ENCODE data around the gene SCARF2. TPM values are rescaled to one million over a fixed set of nuclear protein-coding genes. Genes with fewer than 3 reads are reported as not detected.

SCARF2 gene
- total and polyA plus RNA-seq, 4 donors = 0.15 to 2.0 (median 1.7) TPM

DNA sequence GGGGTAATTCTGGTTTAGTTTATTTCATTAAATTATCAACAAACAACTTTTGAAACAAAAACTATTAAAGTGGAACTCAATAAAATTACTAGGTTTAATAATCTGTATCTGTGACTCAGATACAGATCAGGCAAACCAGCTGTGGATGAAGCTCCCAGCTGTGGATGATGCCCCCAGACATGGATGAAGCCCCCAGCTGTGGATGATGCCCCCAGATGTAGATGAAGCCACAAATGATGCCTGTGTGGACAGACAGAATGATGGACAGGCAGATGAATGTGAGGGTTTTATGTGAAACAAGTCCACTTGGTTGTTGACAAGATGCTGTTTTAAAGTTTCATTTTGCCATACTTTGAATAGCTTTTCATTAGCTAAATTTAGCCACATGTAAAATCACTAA, 49.4 kb downstream of the SCARF2 start (continued):
- TF ChIP-seq FOXA1 (IDR thresholded peaks at IDR 0.05) (no peak), YY1 (IDR thresholded peaks at IDR 0.05) (no peak)

DNA sequence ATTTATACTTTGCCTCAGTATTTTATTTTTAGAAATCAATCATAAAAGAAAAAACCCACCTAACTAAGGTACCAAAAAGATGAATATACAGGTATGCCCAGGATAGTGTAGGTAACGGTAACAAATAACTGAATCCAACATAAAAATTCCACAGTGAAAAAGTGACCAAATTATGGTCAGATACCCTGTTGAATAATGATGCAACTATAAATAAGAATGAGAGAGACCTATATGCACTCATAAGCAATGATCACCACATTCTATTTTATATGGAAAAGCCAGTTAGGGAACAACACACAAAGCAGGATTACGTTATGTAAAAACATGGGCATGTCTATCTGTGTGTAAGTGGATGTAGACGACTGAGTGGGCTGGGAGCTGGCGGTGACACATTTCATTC, 50.7 kb downstream of the SCARF2 start:
- no peak for TF ChIP-seq EGR1 (IDR thresholded peaks at IDR 0.05; ENCODE audit: low read depth in 2 of 2)
- TF ChIP-seq, protein P1, sequence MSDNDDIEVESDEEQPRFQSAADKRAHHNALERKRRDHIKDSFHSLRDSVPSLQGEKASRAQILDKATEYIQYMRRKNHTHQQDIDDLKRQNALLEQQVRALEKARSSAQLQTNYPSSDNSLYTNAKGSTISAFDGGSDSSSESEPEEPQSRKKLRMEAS (IDR thresholded peaks at IDR 0.05) = no peak
- TF ChIP-seq SP1 (IDR thresholded peaks at IDR 0.05) = no peak
- TF ChIP-seq RXRA (IDR thresholded peaks at IDR 0.05) = no peak
- TF ChIP-seq FOXA2 (IDR thresholded peaks at IDR 0.05) = no peak
- TF ChIP-seq GABPA (IDR thresholded peaks at IDR 0.05 in 1 of 2, conservative IDR thresholded peaks at IDR 0.05 in 1 of 2) = no peak
- TF ChIP-seq TAF1 (conservative IDR thresholded peaks at IDR 0.05) = no peak
- no peak for TF ChIP-seq HNF4G (IDR thresholded peaks at IDR 0.05)
- TF ChIP-seq, protein P2, sequence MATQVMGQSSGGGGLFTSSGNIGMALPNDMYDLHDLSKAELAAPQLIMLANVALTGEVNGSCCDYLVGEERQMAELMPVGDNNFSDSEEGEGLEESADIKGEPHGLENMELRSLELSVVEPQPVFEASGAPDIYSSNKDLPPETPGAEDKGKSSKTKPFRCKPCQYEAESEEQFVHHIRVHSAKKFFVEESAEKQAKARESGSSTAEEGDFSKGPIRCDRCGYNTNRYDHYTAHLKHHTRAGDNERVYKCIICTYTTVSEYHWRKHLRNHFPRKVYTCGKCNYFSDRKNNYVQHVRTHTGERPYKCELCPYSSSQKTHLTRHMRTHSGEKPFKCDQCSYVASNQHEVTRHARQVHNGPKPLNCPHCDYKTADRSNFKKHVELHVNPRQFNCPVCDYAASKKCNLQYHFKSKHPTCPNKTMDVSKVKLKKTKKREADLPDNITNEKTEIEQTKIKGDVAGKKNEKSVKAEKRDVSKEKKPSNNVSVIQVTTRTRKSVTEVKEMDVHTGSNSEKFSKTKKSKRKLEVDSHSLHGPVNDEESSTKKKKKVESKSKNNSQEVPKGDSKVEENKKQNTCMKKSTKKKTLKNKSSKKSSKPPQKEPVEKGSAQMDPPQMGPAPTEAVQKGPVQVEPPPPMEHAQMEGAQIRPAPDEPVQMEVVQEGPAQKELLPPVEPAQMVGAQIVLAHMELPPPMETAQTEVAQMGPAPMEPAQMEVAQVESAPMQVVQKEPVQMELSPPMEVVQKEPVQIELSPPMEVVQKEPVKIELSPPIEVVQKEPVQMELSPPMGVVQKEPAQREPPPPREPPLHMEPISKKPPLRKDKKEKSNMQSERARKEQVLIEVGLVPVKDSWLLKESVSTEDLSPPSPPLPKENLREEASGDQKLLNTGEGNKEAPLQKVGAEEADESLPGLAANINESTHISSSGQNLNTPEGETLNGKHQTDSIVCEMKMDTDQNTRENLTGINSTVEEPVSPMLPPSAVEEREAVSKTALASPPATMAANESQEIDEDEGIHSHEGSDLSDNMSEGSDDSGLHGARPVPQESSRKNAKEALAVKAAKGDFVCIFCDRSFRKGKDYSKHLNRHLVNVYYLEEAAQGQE (IDR thresholded peaks at IDR 0.05) = no peak
- TF ChIP-seq, protein P3, sequence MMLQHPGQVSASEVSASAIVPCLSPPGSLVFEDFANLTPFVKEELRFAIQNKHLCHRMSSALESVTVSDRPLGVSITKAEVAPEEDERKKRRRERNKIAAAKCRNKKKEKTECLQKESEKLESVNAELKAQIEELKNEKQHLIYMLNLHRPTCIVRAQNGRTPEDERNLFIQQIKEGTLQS (IDR thresholded peaks at IDR 0.05) = no peak
- DNase-seq (ENCODE audit: low spot score) = no peak
- Histone ChIP-seq H3K4me3 (ENCODE audit: low read depth in 1 of 3, low read length in 3 of 3) (no peak overlapping the region), H3K4me1 (ENCODE audit: control insufficient read depth in 4 of 4, insufficient read depth in 4 of 4, low read length in 3 of 4) (no peaks in the 10 kb centered on the region), H3K27me3 (ENCODE audit: control insufficient read depth in 4 of 4, insufficient read depth in 4 of 4, low read length in 3 of 4) (peaks cover 0 to 2% (median 0%) of the 10 kb centered on the region in 4 donors), H3K9me3 (ENCODE audit: control insufficient read depth in 4 of 4, low read length in 3 of 4) (no peaks in the 10 kb centered on the region), H3K27ac (ENCODE audit: low read depth in 1 of 2, low read length in 2 of 2) (no peak overlapping the region), H3K36me3 (ENCODE audit: control insufficient read depth in 4 of 4, insufficient read depth in 3 of 4, low read depth in 1 of 4, low read length in 3 of 4) (no peaks in the 10 kb centered on the region), H3K9ac (ENCODE audit: low read depth in 1 of 2, low read length in 2 of 2) (no peak overlapping the region)
- 91% methylated on average over 4 of the region's 4 CpGs for WGBS

DNA sequence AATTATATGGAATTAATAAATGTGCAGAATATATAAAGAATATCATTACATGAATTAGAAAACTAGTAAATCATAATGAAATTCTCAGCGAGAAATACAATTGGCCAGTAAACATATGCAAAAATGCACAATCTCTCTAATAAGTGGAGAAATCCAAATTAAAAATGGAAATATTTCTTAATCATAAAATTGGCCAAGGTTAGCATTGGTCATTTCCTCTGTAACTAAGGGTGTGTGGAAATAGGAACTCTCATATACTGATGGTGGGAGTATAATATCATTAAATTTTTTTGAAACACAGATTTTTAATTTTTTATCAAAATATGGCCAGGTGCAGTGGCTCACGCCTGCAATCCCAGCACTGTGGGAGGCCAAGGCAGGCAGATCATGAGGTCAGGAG, 51.3 kb downstream of the SCARF2 start:
- DNase-seq (ENCODE audit: low spot score) = no peak
- H3K27me3 ChIP-seq (ENCODE audit: control insufficient read depth in 4 of 4, insufficient read depth in 4 of 4, low read length in 3 of 4) = peaks cover 0 to 2% (median 0%) of the 10 kb centered on the region in 4 donors

More for the DNA sequence above, 51.3 kb downstream of the SCARF2 start:
- Histone ChIP-seq H3K9ac (ENCODE audit: low read depth in 1 of 2, low read length in 2 of 2) (no peak overlapping the region), H3K4me3 (ENCODE audit: low read depth in 1 of 3, low read length in 3 of 3) (no peak overlapping the region), H3K27ac (ENCODE audit: low read depth in 1 of 2, low read length in 2 of 2) (no peak overlapping the region), H3K36me3 (ENCODE audit: control insufficient read depth in 4 of 4, insufficient read depth in 3 of 4, low read depth in 1 of 4, low read length in 3 of 4) (no peaks in the 10 kb centered on the region), H3K4me1 (ENCODE audit: control insufficient read depth in 4 of 4, insufficient read depth in 4 of 4, low read length in 3 of 4) (no peaks in the 10 kb centered on the region), H3K9me3 (ENCODE audit: control insufficient read depth in 4 of 4, low read length in 3 of 4) (no peaks in the 10 kb centered on the region)
- WGBS = 92% methylated on average over 2 of the region's 2 CpGs
- TF ChIP-seq FOXA1 (IDR thresholded peaks at IDR 0.05) = no peak
- no peak for TF ChIP-seq NR2F2 (IDR thresholded peaks at IDR 0.05)
- TF ChIP-seq EGR1 (IDR thresholded peaks at IDR 0.05; ENCODE audit: low read depth in 2 of 2) = no peak
- no peak for TF ChIP-seq RXRA (IDR thresholded peaks at IDR 0.05)
- no peak for TF ChIP-seq GABPA (IDR thresholded peaks at IDR 0.05 in 1 of 2, conservative IDR thresholded peaks at IDR 0.05 in 1 of 2)
- TF ChIP-seq, protein P2 (IDR thresholded peaks at IDR 0.05) = no peak
- TF ChIP-seq, protein P1 (IDR thresholded peaks at IDR 0.05) = no peak
- no peak for TF ChIP-seq YY1 (IDR thresholded peaks at IDR 0.05)
- TF ChIP-seq JUND (IDR thresholded peaks at IDR 0.05) = no peak
- TF ChIP-seq, protein P3 (IDR thresholded peaks at IDR 0.05) = no peak
- TF ChIP-seq, protein P4, sequence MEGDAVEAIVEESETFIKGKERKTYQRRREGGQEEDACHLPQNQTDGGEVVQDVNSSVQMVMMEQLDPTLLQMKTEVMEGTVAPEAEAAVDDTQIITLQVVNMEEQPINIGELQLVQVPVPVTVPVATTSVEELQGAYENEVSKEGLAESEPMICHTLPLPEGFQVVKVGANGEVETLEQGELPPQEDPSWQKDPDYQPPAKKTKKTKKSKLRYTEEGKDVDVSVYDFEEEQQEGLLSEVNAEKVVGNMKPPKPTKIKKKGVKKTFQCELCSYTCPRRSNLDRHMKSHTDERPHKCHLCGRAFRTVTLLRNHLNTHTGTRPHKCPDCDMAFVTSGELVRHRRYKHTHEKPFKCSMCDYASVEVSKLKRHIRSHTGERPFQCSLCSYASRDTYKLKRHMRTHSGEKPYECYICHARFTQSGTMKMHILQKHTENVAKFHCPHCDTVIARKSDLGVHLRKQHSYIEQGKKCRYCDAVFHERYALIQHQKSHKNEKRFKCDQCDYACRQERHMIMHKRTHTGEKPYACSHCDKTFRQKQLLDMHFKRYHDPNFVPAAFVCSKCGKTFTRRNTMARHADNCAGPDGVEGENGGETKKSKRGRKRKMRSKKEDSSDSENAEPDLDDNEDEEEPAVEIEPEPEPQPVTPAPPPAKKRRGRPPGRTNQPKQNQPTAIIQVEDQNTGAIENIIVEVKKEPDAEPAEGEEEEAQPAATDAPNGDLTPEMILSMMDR (IDR thresholded peaks at IDR 0.05; ENCODE audit: low read depth, low read length, missing input control) = no peak
- no peak for TF ChIP-seq RAD21 (IDR thresholded peaks at IDR 0.05)
- TF ChIP-seq, protein P5, sequence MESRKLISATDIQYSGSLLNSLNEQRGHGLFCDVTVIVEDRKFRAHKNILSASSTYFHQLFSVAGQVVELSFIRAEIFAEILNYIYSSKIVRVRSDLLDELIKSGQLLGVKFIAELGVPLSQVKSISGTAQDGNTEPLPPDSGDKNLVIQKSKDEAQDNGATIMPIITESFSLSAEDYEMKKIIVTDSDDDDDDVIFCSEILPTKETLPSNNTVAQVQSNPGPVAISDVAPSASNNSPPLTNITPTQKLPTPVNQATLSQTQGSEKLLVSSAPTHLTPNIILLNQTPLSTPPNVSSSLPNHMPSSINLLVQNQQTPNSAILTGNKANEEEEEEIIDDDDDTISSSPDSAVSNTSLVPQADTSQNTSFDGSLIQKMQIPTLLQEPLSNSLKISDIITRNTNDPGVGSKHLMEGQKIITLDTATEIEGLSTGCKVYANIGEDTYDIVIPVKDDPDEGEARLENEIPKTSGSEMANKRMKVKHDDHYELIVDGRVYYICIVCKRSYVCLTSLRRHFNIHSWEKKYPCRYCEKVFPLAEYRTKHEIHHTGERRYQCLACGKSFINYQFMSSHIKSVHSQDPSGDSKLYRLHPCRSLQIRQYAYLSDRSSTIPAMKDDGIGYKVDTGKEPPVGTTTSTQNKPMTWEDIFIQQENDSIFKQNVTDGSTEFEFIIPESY (IDR thresholded peaks at IDR 0.05) = no peak
- no peak for TF ChIP-seq HNF4A (conservative IDR thresholded peaks at IDR 0.05)
- TF ChIP-seq HNF4G (IDR thresholded peaks at IDR 0.05) = no peak
- TF ChIP-seq TAF1 (conservative IDR thresholded peaks at IDR 0.05) = no peak
